Common myeloid progenitor, CD34-positive (primary cell): ENCODE data around the gene GCNT2.
A peak's percentile ranks its signal among the peaks of the same experiment; 100 is the strongest.

Source experiments
- CTCF ChIA-PET: fragments of 350-600 bp; sonication (Branson Sonifier 250); formaldehyde crosslinking; loops from one replicate; lab custom pipeline; 2021; ENCODE audit warnings: antibody characterized with exemption; lab: Charles Lee
- POLR2A ChIA-PET: fragments of 350-600 bp; sonication (Branson Sonifier 250); formaldehyde crosslinking; loops from one replicate; lab custom pipeline; 2021; ENCODE audit warnings: antibody characterized with exemption; lab: Charles Lee
- DNase-seq, 3 donors: peaks; one replicate each; pipeline versions ENCODE4 v3.0.0 to v3.0.0-alpha.2; 2013
- H3K27ac ChIP-seq, 2 experiments: 1 replicate in 1 of 2; 2 replicates in 1 of 2; pipeline ENCODE4 v1.7.0; 2013; ENCODE audit warnings: inconsistent platforms in 2 of 2, low read length in 2 of 2, mild to moderate bottlenecking in 2 of 2, low read depth in 1 of 2, moderate library complexity in 1 of 2; ENCODE audit not compliant: severe bottlenecking in 2 of 2, insufficient read depth in 1 of 2, poor library complexity in 1 of 2
- H3K27me3 ChIP-seq, 5 experiments: replicated peaks in 2 of 5; 1 replicate in 3 of 5; 2 replicates in 2 of 5; pipeline versions ENCODE4 v1.6.1 to v1.7.0; 2013; ENCODE audit warnings: low read length in 4 of 5, mild to moderate bottlenecking in 2 of 5, moderate library complexity in 2 of 5, inconsistent platforms in 1 of 5; ENCODE audit not compliant: insufficient read depth in 5 of 5, control insufficient read depth in 4 of 5
- H3K36me3 ChIP-seq, 4 experiments: 1 replicate in 2 of 4; 2 replicates in 2 of 4; pipeline versions ENCODE4 v1.6.1 to v1.7.0; 2013; ENCODE audit warnings: low read length in 3 of 4, control low read depth in 1 of 4, mild to moderate bottlenecking in 1 of 4; ENCODE audit not compliant: control insufficient read depth in 4 of 4, insufficient read depth in 4 of 4
- H3K4me1 ChIP-seq, 4 experiments: 1 replicate in 3 of 4; 2 replicates in 1 of 4; pipeline versions ENCODE4 v1.6.1 to v1.7.1; 2013; ENCODE audit warnings: low read length in 3 of 4, mild to moderate bottlenecking in 3 of 4, control low read depth in 1 of 4, inconsistent platforms in 1 of 4, moderate library complexity in 1 of 4; ENCODE audit not compliant: control insufficient read depth in 4 of 4, insufficient read depth in 4 of 4; ENCODE audit errors: control extremely low read depth in 1 of 4
- H3K4me3 ChIP-seq, 7 experiments: 1 replicate in 4 of 7; 2 replicates in 3 of 7; pipeline versions ENCODE4 v1.5.1 to v1.7.0; 2013; ENCODE audit warnings: mild to moderate bottlenecking in 7 of 7, low read length in 6 of 7, moderate library complexity in 6 of 7, inconsistent platforms in 2 of 7, low read depth in 2 of 7, control low read depth in 1 of 7; ENCODE audit not compliant: insufficient read depth in 4 of 7, control insufficient read depth in 1 of 7; ENCODE audit errors: extremely low read depth in 1 of 7
- H3K9me3 ChIP-seq, 5 experiments: 1 replicate in 4 of 5; 2 replicates in 1 of 5; pipeline versions ENCODE4 v1.6.1 to v1.7.1; 2013; ENCODE audit warnings: low read length in 4 of 5, mild to moderate bottlenecking in 2 of 5, inconsistent platforms in 1 of 5, low read depth in 1 of 5, moderate library complexity in 1 of 5; ENCODE audit not compliant: control insufficient read depth in 4 of 5, insufficient read depth in 2 of 5; ENCODE audit errors: control extremely low read depth in 1 of 5
- WGBS: methylation state at CpG from one replicate; pipeline ENCODE4 v1.1.5; 2013; ENCODE audit not compliant: insufficient coverage; 5-methylcytosine and 5-hydroxymethylcytosine counted together

The GCNT2 gene

GRCh38 chr6:10640412-10640811 is 119.3 kb downstream of the GCNT2 start:
- CTCF ChIA-PET: interaction anchor here (1.4 kb wide), 1 partner anchor 16 kb away, joined by 4 read pairs; no protein-coding TSS in a partner anchor
- Histone ChIP-seq H3K27me3 (peaks cover 0 to 2% (median 0%) of the 10 kb centered on the region in 5 experiments), H3K36me3 (no peaks in the 10 kb centered on the region), H3K27ac (no peak overlapping the region), H3K9me3 (no peaks in the 10 kb centered on the region), H3K4me1 (peaks cover 16 to 22% (median 20%) of the 10 kb centered on the region in 4 experiments), H3K4me3 (no peak overlapping the region)
- POLR2A ChIA-PET: no interaction called here
- 90% methylated on average over 8 of the region's 8 CpGs for WGBS
- peak in 2 of 3 donors; percentile 39 to 67 for DNase-seq

- no peak overlapping the region for H3K4me3 ChIP-seq
- DNase-seq: no peak
- 100% methylated on average over 1 of the region's 3 CpGs for WGBS
- H3K27me3 ChIP-seq: peaks cover 0 to 2% (median 0%) of the 10 kb centered on the region in 5 experiments
- H3K9me3 ChIP-seq: no peaks in the 10 kb centered on the region
- ChIA-PET POLR2A (no interaction called here), CTCF (interaction anchor here (0.6 kb wide), 1 partner anchor 46 kb away, joined by 4 read pairs; no protein-coding TSS in a partner anchor)
- no peaks in the 10 kb centered on the region for H3K36me3 ChIP-seq
- H3K4me1 ChIP-seq: peaks cover 16 to 22% (median 20%) of the 10 kb centered on the region in 4 experiments
- no peak overlapping the region for H3K27ac ChIP-seq
Measured at GRCh38 chr6:10641528-10641927, 120.4 kb downstream of the GCNT2 start.

- CTCF ChIA-PET: interaction anchor here (1.3 kb wide), 2 partner anchors 12 to 22 kb away, joined by 3 read pairs; no protein-coding TSS in a partner anchor
Measured at GRCh38 chr6:10643201-10643651, 122.1 kb downstream of the GCNT2 start.

GRCh38 chr6:10644225-10644624 is 123.1 kb downstream of the GCNT2 start:
- peaks cover 0 to 2% (median 0%) of the 10 kb centered on the region in 5 experiments for H3K27me3 ChIP-seq
- H3K36me3 ChIP-seq: no peaks in the 10 kb centered on the region
- H3K9me3 ChIP-seq: peaks cover 0 to 2% (median 0%) of the 10 kb centered on the region in 5 experiments
- 100% methylated on average over 1 of the region's 1 CpG for WGBS
- no peak overlapping the region for H3K4me3 ChIP-seq
- ChIA-PET CTCF (interaction anchor here (1.0 to 1.3 kb wide), 3 partner anchors 8 to 23 kb away, joined by 3 read pairs; no protein-coding TSS in a partner anchor), POLR2A (no interaction called here)
- no peak overlapping the region for H3K27ac ChIP-seq
- DNase-seq: no peak
- peaks cover 16 to 22% (median 20%) of the 10 kb centered on the region in 4 experiments for H3K4me1 ChIP-seq

More at GRCh38 chr6:10643201-10643651, 122.1 kb downstream of the GCNT2 start:
- H3K27ac ChIP-seq: no peak overlapping the region
- peaks cover 0 to 2% (median 0%) of the 10 kb centered on the region in 5 experiments for H3K9me3 ChIP-seq
- H3K27me3 ChIP-seq: peaks cover 0 to 2% (median 0%) of the 10 kb centered on the region in 5 experiments
- 8% methylated on average over 2 of the region's 3 CpGs for WGBS
- H3K36me3 ChIP-seq: no peaks in the 10 kb centered on the region
- POLR2A ChIA-PET: no interaction called here
- H3K4me1 ChIP-seq: peaks cover 16 to 22% (median 20%) of the 10 kb centered on the region in 4 experiments
- peak overlapping the region in 2 of 7 experiments; percentile 5 to 50 for H3K4me3 ChIP-seq
- peak; percentile 74 to 94 (median 89) for DNase-seq

- H3K4me3 ChIP-seq: peak overlapping the region in 5 of 7 experiments; percentile 6 to 57 (median 46)
- CTCF ChIA-PET: no interaction called here
- H3K36me3 ChIP-seq: no peaks in the 10 kb centered on the region
- H3K9me3 ChIP-seq: no peaks in the 10 kb centered on the region
- POLR2A ChIA-PET: no interaction called here
- no peak overlapping the region for H3K27ac ChIP-seq
- H3K27me3 ChIP-seq: no peaks in the 10 kb centered on the region
- peaks cover 4 to 16% (median 12%) of the 10 kb centered on the region in 4 experiments for H3K4me1 ChIP-seq
- DNase-seq: peak; percentile 25 to 84 (median 82)
- 12% methylated on average over 10 of the region's 12 CpGs for WGBS
Measured at GRCh38 chr6:10655508-10656055, 134.4 kb downstream of the GCNT2 start.

GRCh38 chr6:10658910-10659698 is 138.0 kb downstream of the GCNT2 start:
- Histone ChIP-seq H3K4me1 (peaks cover 4 to 16% (median 12%) of the 10 kb centered on the region in 4 experiments), H3K27ac (no peak overlapping the region), H3K36me3 (no peaks in the 10 kb centered on the region), H3K27me3 (no peaks in the 10 kb centered on the region), H3K9me3 (no peaks in the 10 kb centered on the region), H3K4me3 (peak overlapping the region in 3 of 7 experiments; percentile 45 to 64 (median 50))
- no peak for DNase-seq
- ChIA-PET POLR2A (no interaction called here), CTCF (no interaction called here)
- WGBS: 97% methylated on average over 16 of the region's 24 CpGs
